H1 (cell line): ENCODE data around the gene TMEM63A. TPM values are rescaled to one million over a fixed set of nuclear protein-coding genes. Genes with fewer than 3 reads are reported as not detected.

Source experiments
- CTCF ChIA-PET: fragments of 300-600 bp; sonication (Branson Sonifier 250); formaldehyde crosslinking; loops from one replicate; lab custom pipeline; 2021; ENCODE audit not compliant: partially characterized antibody; lab: Charles Lee
- POLR2A ChIA-PET: fragments of 300-600 bp; sonication (Branson Sonifier 250); formaldehyde crosslinking; loops from one replicate; lab custom pipeline; 2021; ENCODE audit warnings: inconsistent platforms; ENCODE audit not compliant: partially characterized antibody; lab: Charles Lee
- DNase-seq, 2 experiments: peaks; one replicate each; pipeline versions ENCODE4 v3.0.0 to v3.0.0-alpha.2; 2010 to 2022; ENCODE audit warnings: low spot score in 2 of 2, low read depth in 1 of 2, mixed read lengths in 1 of 2
- FAIRE-seq: peaks from 2 replicates; lab custom pipeline; 2011; peaks lifted over from hg19 to GRCh38; lab: Jason Lieb, UNC
- H2AFZ ChIP-seq: 2 replicates; pipeline ENCODE4 v1.8.1; 2012; ENCODE audit warnings: low read length, inconsistent platforms
- H2AK5ac ChIP-seq: 2 replicates; pipeline ENCODE4 v1.6.1; 2013; ENCODE audit warnings: low read depth, low read length
- H2BK120ac ChIP-seq: replicated peaks from 2 replicates; pipeline ENCODE3; 2013; ENCODE audit warnings: low read depth, low read length, inconsistent platforms
- H2BK12ac ChIP-seq: 2 replicates; pipeline ENCODE4 v1.6.1; 2013; ENCODE audit warnings: low read depth, low read length
- H2BK15ac ChIP-seq: 2 replicates; pipeline ENCODE4 v1.6.1; 2013; ENCODE audit warnings: low read length
- H2BK20ac ChIP-seq: 2 replicates; pipeline ENCODE4 v1.6.1; 2013; ENCODE audit warnings: low read length
- H2BK5ac ChIP-seq: 2 replicates; pipeline ENCODE4 v1.6.1; 2013; ENCODE audit warnings: low read depth, low read length
- H3K14ac ChIP-seq: 2 replicates; pipeline ENCODE4 v1.6.1; 2013; ENCODE audit warnings: inconsistent platforms; ENCODE audit not compliant: insufficient read length
- H3K18ac ChIP-seq: 2 replicates; pipeline ENCODE4 v1.6.1; 2013; ENCODE audit warnings: low read length; ENCODE audit errors: extremely low read depth
- H3K23ac ChIP-seq: 2 replicates; pipeline ENCODE4 v1.6.1; 2013; ENCODE audit warnings: inconsistent platforms; ENCODE audit not compliant: insufficient read length
- H3K23me2 ChIP-seq: 2 replicates; pipeline ENCODE4 v1.6.1; 2013; ENCODE audit warnings: low read depth, low read length
- H3K27ac ChIP-seq: 2 replicates; pipeline ENCODE4 v1.6.1; 2011; ENCODE audit warnings: low read depth, low read length, inconsistent platforms
- H3K27me3 ChIP-seq, 4 experiments: replicated peaks in 1 of 4; 1 replicate in 1 of 4; 2 replicates in 3 of 4; pipeline versions ENCODE4 v1.6.1 to v1.8.1; 2011 to 2013; ENCODE audit warnings: low read length in 3 of 4, mild to moderate bottlenecking in 3 of 4, inconsistent platforms in 2 of 4, mixed read lengths in 2 of 4, moderate library complexity in 1 of 4; ENCODE audit not compliant: control insufficient read depth in 3 of 4, insufficient read depth in 3 of 4; ENCODE audit errors: extremely low read depth in 1 of 4
- H3K36me3 ChIP-seq, 4 experiments: 2 replicates each; pipeline versions ENCODE4 v1.6.1 to v1.8.1; 2011 to 2013; ENCODE audit warnings: mild to moderate bottlenecking in 4 of 4, low read length in 3 of 4, moderate library complexity in 2 of 4, control low read depth in 1 of 4, inconsistent platforms in 1 of 4; ENCODE audit not compliant: insufficient read depth in 4 of 4, control insufficient read depth in 2 of 4
- H3K4ac ChIP-seq: replicated peaks from 2 replicates; pipeline ENCODE3; 2013; ENCODE audit warnings: low read length, low read depth, mixed read lengths, inconsistent platforms; ENCODE audit not compliant: insufficient read length
- H3K4me1 ChIP-seq, 4 experiments: replicated peaks in 1 of 4; 1 replicate in 1 of 4; 2 replicates in 3 of 4; pipeline versions ENCODE4 v1.6.1 to v1.8.1; 2011 to 2013; ENCODE audit warnings: low read length in 3 of 4, inconsistent platforms in 2 of 4, mixed read lengths in 1 of 4; ENCODE audit not compliant: insufficient read depth in 4 of 4, control insufficient read depth in 3 of 4
- H3K4me2 ChIP-seq, 2 experiments: 2 replicates each; pipeline versions ENCODE4 v1.6.1 to v1.8.1; 2011 to 2013; ENCODE audit warnings: low read depth in 2 of 2, low read length in 2 of 2, control low read depth in 1 of 2, inconsistent platforms in 1 of 2, mild to moderate bottlenecking in 1 of 2; ENCODE audit not compliant: insufficient read depth in 1 of 2
- H3K4me3 ChIP-seq, 4 experiments: fragments of 200-600, 300-600 bp in 1 of 4; sonication (generic), shearing (Covaris generic), sonication (Bioruptor Twin) in 1 of 4; 2 replicates each; pipeline versions ENCODE4 v1.5.1 to v1.8.1; 2011 to 2016; ENCODE audit warnings: low read length in 4 of 4, low read depth in 3 of 4, control low read depth in 2 of 4, inconsistent platforms in 2 of 4, mild to moderate bottlenecking in 2 of 4, mixed read lengths in 1 of 4, moderate library complexity in 1 of 4; ENCODE audit not compliant: insufficient read depth in 2 of 4; ENCODE audit errors: extremely low read depth in 1 of 4
- H3K56ac ChIP-seq: replicated peaks from 2 replicates; pipeline ENCODE3; 2013; ENCODE audit warnings: low read depth, mild to moderate bottlenecking, mixed read lengths, low read length, inconsistent platforms; ENCODE audit not compliant: insufficient read length
- H3K79me1 ChIP-seq: 2 replicates; pipeline ENCODE4 v1.6.1; 2013; ENCODE audit warnings: low read depth, low read length, control low read depth
- H3K79me2 ChIP-seq, 2 experiments: 2 replicates each; pipeline versions ENCODE4 v1.6.1 to v1.8.1; 2012 to 2013; ENCODE audit warnings: low read length in 2 of 2, mild to moderate bottlenecking in 2 of 2, inconsistent platforms in 1 of 2; ENCODE audit not compliant: insufficient read depth in 2 of 2, control insufficient read depth in 1 of 2
- H3K9ac ChIP-seq, 4 experiments: replicated peaks in 1 of 4; 1 replicate in 1 of 4; 2 replicates in 3 of 4; pipeline versions ENCODE4 v1.6.1 to v1.8.1; 2011 to 2013; ENCODE audit warnings: low read depth in 3 of 4, low read length in 3 of 4, control low read depth in 2 of 4, mild to moderate bottlenecking in 2 of 4, moderate library complexity in 2 of 4, inconsistent platforms in 1 of 4; ENCODE audit errors: extremely low read depth in 1 of 4
- H3K9me3 ChIP-seq, 2 experiments: 2 replicates each; pipeline versions ENCODE4 v1.6.1 to v1.8.1; 2012 to 2013; ENCODE audit warnings: mild to moderate bottlenecking in 2 of 2, moderate library complexity in 2 of 2, control low read depth in 1 of 2, inconsistent platforms in 1 of 2, low read depth in 1 of 2, low read length in 1 of 2, mixed read lengths in 1 of 2; ENCODE audit not compliant: insufficient read depth in 2 of 2
- H4K20me1 ChIP-seq, 2 experiments: replicated peaks in 1 of 2; 2 replicates each; pipeline versions ENCODE3 to v1.8.1; 2011 to 2013; ENCODE audit warnings: inconsistent platforms in 2 of 2, low read length in 2 of 2, mild to moderate bottlenecking in 1 of 2; ENCODE audit not compliant: insufficient read depth in 2 of 2, control insufficient read depth in 1 of 2
- H4K5ac ChIP-seq: 2 replicates; pipeline ENCODE4 v1.6.1; 2013; ENCODE audit warnings: low read length, low read depth, mixed read lengths, inconsistent platforms; ENCODE audit not compliant: insufficient read length
- H4K8ac ChIP-seq: 2 replicates; pipeline ENCODE4 v1.8.0; 2013; ENCODE audit warnings: mild to moderate bottlenecking, moderate library complexity, low read length, inconsistent platforms; ENCODE audit not compliant: insufficient read depth; ENCODE audit errors: extremely low read depth
- H4K91ac ChIP-seq: replicated peaks from 2 replicates; pipeline ENCODE3; 2013; ENCODE audit warnings: low read length, mixed read lengths, inconsistent platforms; ENCODE audit not compliant: insufficient read length
- ASH2L ChIP-seq: fragments of 200-600, 300-600 bp; sonication (generic); IDR thresholded peaks from one replicate; pipeline ENCODE4 v1.7.1; 2017; ENCODE audit warnings: low read length
- CBX8 ChIP-seq: fragments of 300-800, 300-1000 bp; sonication (generic); IDR thresholded peaks from 2 replicates; pipeline ENCODE4 v1.7.1; 2016; ENCODE audit warnings: low read depth, low read length, borderline replicate concordance
- CEBPB ChIP-seq: IDR thresholded peaks from 2 replicates; pipeline ENCODE4 v1.6.1; 2012; ENCODE audit warnings: low read depth, low read length
- EGR1 ChIP-seq: IDR thresholded peaks from 2 replicates; pipeline ENCODE4 v1.6.1; 2011; ENCODE audit warnings: low read depth, low read length, borderline replicate concordance
- HDAC6 ChIP-seq: IDR thresholded peaks from one replicate; pipeline ENCODE4 v1.7.1; 2012; ENCODE audit warnings: low read depth, mild to moderate bottlenecking, inconsistent platforms, low read length, moderate library complexity
- KDM5A ChIP-seq: fragments of 200-600 bp; IDR thresholded peaks from 2 replicates; pipeline ENCODE4 v1.7.1; 2012; ENCODE audit warnings: mild to moderate bottlenecking, low read length, inconsistent platforms, mixed read lengths
- NRF1 ChIP-seq: IDR thresholded peaks from 2 replicates; pipeline ENCODE4 v1.6.1; 2011; ENCODE audit warnings: mild to moderate bottlenecking, low read depth, low read length, improper control_type of control experiment
- POLR2AphosphoS5 ChIP-seq: IDR thresholded peaks from 2 replicates; pipeline ENCODE4 v1.6.1; 2011; ENCODE audit warnings: low read depth, low read length
- RBBP5 ChIP-seq: IDR thresholded peaks from 2 replicates; pipeline ENCODE4 v1.7.1; 2012; ENCODE audit warnings: low read depth, mild to moderate bottlenecking, inconsistent platforms, low read length, moderate library complexity, borderline replicate concordance
- RFX5 ChIP-seq: IDR thresholded peaks from 2 replicates; pipeline ENCODE4 v1.6.1; 2011; ENCODE audit warnings: low read depth, low read length, improper control_type of control experiment, borderline replicate concordance
- RNF2 ChIP-seq: fragments of 200-900, 300-1000 bp; sonication (generic); IDR thresholded peaks from 2 replicates; pipeline ENCODE4 v1.7.1; 2016; ENCODE audit warnings: borderline replicate concordance, low read depth, mild to moderate bottlenecking, antibody characterized with exemption, low read length; ENCODE audit not compliant: poor library complexity, severe bottlenecking; ENCODE audit errors: missing control alignments
- TAF1 ChIP-seq: IDR thresholded peaks from 2 replicates; pipeline ENCODE4 v1.6.1; 2011; ENCODE audit warnings: mild to moderate bottlenecking, low read depth, low read length
- USF2 ChIP-seq: IDR thresholded peaks from 2 replicates; pipeline ENCODE4 v1.6.1; 2011; ENCODE audit warnings: low read length, improper control_type of control experiment
- WGBS, 2 experiments: shearing (Covaris generic) in 1 of 2; methylation state at CpG; one replicate each; pipeline versions ENCODE4 v1.1.6 to v1.1.7; 2013 to 2015; ENCODE audit warnings: low lambda C conversion rate in 2 of 2, mixed read lengths in 2 of 2, inconsistent platforms in 1 of 2, low coverage in 1 of 2, missing lambda C conversion rate in 1 of 2; ENCODE audit not compliant: insufficient replicate concordance in 2 of 2, insufficient coverage in 1 of 2, insufficient read length in 1 of 2; ENCODE audit errors: extremely low coverage in 1 of 2, missing lambda C conversion rate in 1 of 2; 5-methylcytosine and 5-hydroxymethylcytosine counted together
- polyA plus RNA-seq, 7 experiments: library from polyadenylated mRNA; depleted of rRNA in 3 of 7; stranded (reverse) in 5 of 7; unstranded in 2 of 7; fragments of >200 nt in 5 of 7; fragments of 200-250 nt in 2 of 7; gene quantifications; 1 replicate in 5 of 7; 2 replicates in 1 of 7; 4 replicates in 1 of 7; pipeline versions ENCODE4 v1.2.1 to v1.2.3, GENCODE V29; 2011 to 2013; ENCODE audit warnings: missing spikeins in 2 of 7, mixed read lengths in 2 of 7
- total RNA-seq: library from RNA; stranded (reverse); fragmentation: NEBNext Ultra II Directional; extraction: Animal tissue kit (Norgen Biotek cat#: 25700); gene quantifications from 2 replicates; pipeline ENCODE4 v1.2.1, GENCODE V29; 2021

Gene TMEM63A
- total and polyA plus RNA-seq, 2 of the 8 experiments (the other 6 are each of a cell fraction or from before 2014, with no cell fraction given), result 26.1 to 55.4 TPM

- DNase-seq (no peak), FAIRE-seq (no peak)
- Histone ChIP-seq H3K56ac (no peak overlapping the region), H3K36me3 (peaks cover 3 to 27% (median 7%) of the 10 kb centered on the region in 4 experiments; a peak in 6 of 8 replicates), H3K14ac (no peak overlapping the region), H4K8ac (no peak overlapping the region), H4K20me1 (peaks cover 4 to 8% of the 10 kb centered on the region in 2 experiments), H3K27ac (no peak overlapping the region), H3K4me3 (no peak overlapping the region), H2AFZ (no peak overlapping the region), H3K9ac (no peak overlapping the region), H3K4me2 (no peak overlapping the region), H3K79me2 (no peaks in the 10 kb centered on the region), H3K79me1 (peaks cover 1% of the 10 kb centered on the region; the same call in 1 of the 2 replicates), H3K9me3 (peaks cover 2 to 10% of the 10 kb centered on the region in 2 experiments; a peak in 3 of 4 replicates), H4K91ac (no peak overlapping the region), H2AK5ac (no peak overlapping the region), H2BK20ac (no peak overlapping the region), H2BK5ac (no peak overlapping the region), H3K4me1 (peaks cover 0 to 8% (median 4%) of the 10 kb centered on the region in 4 experiments; a peak in 5 of 7 replicates), H3K23ac (no peak overlapping the region), H3K18ac (no peak overlapping the region), H2BK15ac (no peak overlapping the region), H2BK120ac (no peak overlapping the region), H3K4ac (no peak overlapping the region), H4K5ac (no peak overlapping the region), H3K23me2 (no peaks in the 10 kb centered on the region), H3K27me3 (no peaks in the 10 kb centered on the region; a peak in 1 of 7 replicates), H2BK12ac (no peak overlapping the region)
- ChIA-PET CTCF (interaction anchor here (1.0 to 3.7 kb wide), 8 partner anchors 29 to 372 kb away, joined by 3 to 21 read pairs (median 6); no protein-coding TSS in a partner anchor), POLR2A (interaction anchor here (1.0 kb wide), 1 partner anchor 12 kb away, joined by 3 read pairs; no protein-coding TSS in a partner anchor)
- TF ChIP-seq CEBPB (no peak), HDAC6 (no peak), TAF1 (no peak), NRF1 (no peak), CBX8 (no peak), RFX5 (no peak), ASH2L (no peak), RNF2 (no peak), USF2 (no peak), RBBP5 (no peak), KDM5A (no peak), EGR1 (no peak), POLR2AphosphoS5 (no peak; the same call in 1 of the 2 replicates)
- 92% methylated on average over 4 of the region's 4 CpGs; no CpG with 5 or more reads in 1 of the 2 experiments for WGBS, 2 experiments
Observed at GRCh38 chr1:225847610-225848009, 34.6 kb downstream of the TMEM63A start.
